HG02981 (cell line): ENCODE results near the gene SARS1.

Experiments
- ATAC-seq: cut with Tn5 transposase; IDR thresholded peaks from one replicate; pipeline ENCODE4 v1.9.1; 2021; ENCODE audit warnings: mild to moderate bottlenecking, moderate library complexity; ENCODE audit not compliant: unreplicated experiment

SARS1 gene

GRCh38 chr1:109225308-109225707 is 11.6 kb downstream of the SARS1 start:
- ATAC-seq = no peak

- ATAC-seq = no peak
Measured at GRCh38 chr1:109225711-109226445, 12.2 kb downstream of the SARS1 start.

- ATAC-seq = no peak
Measured at GRCh38 chr1:109228167-109228566, 14.4 kb downstream of the SARS1 start.

- ATAC-seq = no peak
Measured at GRCh38 chr1:109229531-109230127, 15.9 kb downstream of the SARS1 start.

GRCh38 chr1:109231066-109231465 is 17.3 kb downstream of the SARS1 start:
- ATAC-seq = no peak

- no peak for ATAC-seq
Measured at GRCh38 chr1:109235137-109235536, 21.4 kb downstream of the SARS1 start.

GRCh38 chr1:109237512-109237911 is 23.8 kb downstream of the SARS1 start:
- ATAC-seq = no peak

- no peak for ATAC-seq
Measured at GRCh38 chr1:109238382-109238781, 24.7 kb downstream of the SARS1 start.

GRCh38 chr1:109239047-109239408 is 25.3 kb downstream of the SARS1 start:
- no peak for ATAC-seq

- no peak for ATAC-seq
Measured at GRCh38 chr1:109239409-109240068, 25.8 kb downstream of the SARS1 start.

GRCh38 chr1:109240158-109241152 is 26.7 kb downstream of the SARS1 start:
- ATAC-seq = no peak

GRCh38 chr1:109241344-109241743 is 27.6 kb downstream of the SARS1 start:
- ATAC-seq = no peak

GRCh38 chr1:109241841-109242345 is 28.2 kb downstream of the SARS1 start:
- no peak for ATAC-seq

- ATAC-seq = no peak
Measured at GRCh38 chr1:109242387-109242786, 28.7 kb downstream of the SARS1 start.

GRCh38 chr1:109243221-109243620 is 29.5 kb downstream of the SARS1 start:
- ATAC-seq = no peak

- no peak for ATAC-seq
Measured at GRCh38 chr1:109243860-109244552, 30.3 kb downstream of the SARS1 start.

GRCh38 chr1:109246141-109246551 is 32.4 kb downstream of the SARS1 start:
- no peak for ATAC-seq

GRCh38 chr1:109247401-109248365 is 34.0 kb downstream of the SARS1 start:
- no peak for ATAC-seq

GRCh38 chr1:109248444-109248796 is 34.7 kb downstream of the SARS1 start:
- ATAC-seq = no peak
